WERI-Rb-1 (cell line): ENCODE measurements around the gene RARRES1.

Experiments used
- DNase-seq: peaks from one replicate; pipeline ENCODE4 v3.0.0-alpha.2; 2020
- H3K27ac ChIP-seq: fragments of 250-450 bp; sonication (Bioruptor Pico); 2 replicates; pipeline ENCODE4 v1.5.1; 2020; ENCODE audit warnings: mild to moderate bottlenecking, moderate library complexity
- H3K27me3 ChIP-seq: fragments of 250-450 bp; sonication (Bioruptor Pico); 2 replicates; pipeline ENCODE4 v1.5.1; 2021; ENCODE audit warnings: mild to moderate bottlenecking, low read depth, moderate library complexity; ENCODE audit not compliant: insufficient read depth, severe bottlenecking
- H3K36me3 ChIP-seq: fragments of 250-450 bp; sonication (Bioruptor Pico); 2 replicates; pipeline ENCODE4 v1.5.1; 2020; ENCODE audit warnings: mild to moderate bottlenecking, moderate library complexity
- H3K4me3 ChIP-seq: 2 replicates; pipeline ENCODE4 v1.5.1; 2011; ENCODE audit warnings: low read depth, mild to moderate bottlenecking, control low read depth, low read length
- H3K9me3 ChIP-seq: fragments of 250-450 bp; sonication (Bioruptor Pico); 2 replicates; pipeline ENCODE4 v1.5.1; 2021; ENCODE audit warnings: mild to moderate bottlenecking, moderate library complexity; ENCODE audit not compliant: severe bottlenecking
- TF ChIP-seq, protein P1 (sequence below): IDR thresholded peaks from 2 replicates; pipeline ENCODE4 v1.5.1; 2011; ENCODE audit warnings: low read depth, mild to moderate bottlenecking, control low read depth, inconsistent platforms, low read length

The RARRES1 gene

DNA sequence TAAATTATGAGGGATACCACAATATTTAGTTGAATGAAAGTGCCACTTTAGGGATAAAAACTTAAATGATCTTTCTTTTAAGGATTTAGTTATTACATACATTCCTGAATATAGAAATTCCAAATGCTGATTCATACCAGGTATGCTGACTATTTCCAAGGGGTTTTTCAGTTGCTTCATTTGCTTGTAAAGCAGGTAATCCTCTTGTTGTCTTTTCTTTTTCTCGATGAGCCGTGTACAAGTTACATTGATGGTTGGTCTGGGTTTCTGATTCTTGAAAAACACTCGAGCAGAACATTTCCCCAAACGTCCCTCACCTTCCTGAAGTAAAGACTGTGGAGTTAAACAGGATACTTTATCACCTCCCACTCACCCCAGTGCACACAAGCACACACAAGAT lies 21.7 kb downstream of the RARRES1 start:
- TF ChIP-seq, protein P1, sequence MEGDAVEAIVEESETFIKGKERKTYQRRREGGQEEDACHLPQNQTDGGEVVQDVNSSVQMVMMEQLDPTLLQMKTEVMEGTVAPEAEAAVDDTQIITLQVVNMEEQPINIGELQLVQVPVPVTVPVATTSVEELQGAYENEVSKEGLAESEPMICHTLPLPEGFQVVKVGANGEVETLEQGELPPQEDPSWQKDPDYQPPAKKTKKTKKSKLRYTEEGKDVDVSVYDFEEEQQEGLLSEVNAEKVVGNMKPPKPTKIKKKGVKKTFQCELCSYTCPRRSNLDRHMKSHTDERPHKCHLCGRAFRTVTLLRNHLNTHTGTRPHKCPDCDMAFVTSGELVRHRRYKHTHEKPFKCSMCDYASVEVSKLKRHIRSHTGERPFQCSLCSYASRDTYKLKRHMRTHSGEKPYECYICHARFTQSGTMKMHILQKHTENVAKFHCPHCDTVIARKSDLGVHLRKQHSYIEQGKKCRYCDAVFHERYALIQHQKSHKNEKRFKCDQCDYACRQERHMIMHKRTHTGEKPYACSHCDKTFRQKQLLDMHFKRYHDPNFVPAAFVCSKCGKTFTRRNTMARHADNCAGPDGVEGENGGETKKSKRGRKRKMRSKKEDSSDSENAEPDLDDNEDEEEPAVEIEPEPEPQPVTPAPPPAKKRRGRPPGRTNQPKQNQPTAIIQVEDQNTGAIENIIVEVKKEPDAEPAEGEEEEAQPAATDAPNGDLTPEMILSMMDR, result no peak
- H3K27me3 ChIP-seq, result no peaks in the 10 kb centered on the region
- H3K36me3 ChIP-seq, result no peaks in the 10 kb centered on the region; the same call in 1 of the 2 replicates
- no peaks in the 10 kb centered on the region for H3K9me3 ChIP-seq
- DNase-seq, result no peak
- no peak overlapping the region for H3K4me3 ChIP-seq
- no peak overlapping the region for H3K27ac ChIP-seq

DNA sequence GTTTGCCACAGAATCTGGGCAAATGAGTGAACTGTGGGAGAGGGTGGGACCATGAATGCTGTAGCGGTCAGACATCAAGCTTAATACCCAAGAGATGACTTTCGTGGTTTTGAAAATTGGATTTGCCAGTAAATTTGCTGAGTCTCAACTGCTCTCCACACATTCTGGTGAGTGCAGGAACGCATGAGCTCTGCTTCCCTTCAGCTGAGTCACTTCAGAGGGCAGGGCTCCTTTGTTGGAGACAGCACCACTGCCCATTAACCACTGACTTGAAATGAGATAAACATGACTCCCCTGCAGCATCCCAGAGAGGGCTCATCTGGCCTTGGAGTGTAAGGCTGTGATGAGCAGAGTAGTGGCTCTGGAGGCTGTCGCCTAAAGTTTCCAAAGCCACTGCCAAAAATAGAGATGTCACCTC lies 22.6 kb downstream of the RARRES1 start:
- DNase-seq, result no peak
- H3K27ac ChIP-seq, result no peak overlapping the region
- H3K4me3 ChIP-seq, result no peak overlapping the region
- TF ChIP-seq, protein P1, result no peak
- no peaks in the 10 kb centered on the region for H3K9me3 ChIP-seq
- H3K27me3 ChIP-seq, result no peaks in the 10 kb centered on the region
- H3K36me3 ChIP-seq, result no peaks in the 10 kb centered on the region; the same call in 1 of the 2 replicates

DNA sequence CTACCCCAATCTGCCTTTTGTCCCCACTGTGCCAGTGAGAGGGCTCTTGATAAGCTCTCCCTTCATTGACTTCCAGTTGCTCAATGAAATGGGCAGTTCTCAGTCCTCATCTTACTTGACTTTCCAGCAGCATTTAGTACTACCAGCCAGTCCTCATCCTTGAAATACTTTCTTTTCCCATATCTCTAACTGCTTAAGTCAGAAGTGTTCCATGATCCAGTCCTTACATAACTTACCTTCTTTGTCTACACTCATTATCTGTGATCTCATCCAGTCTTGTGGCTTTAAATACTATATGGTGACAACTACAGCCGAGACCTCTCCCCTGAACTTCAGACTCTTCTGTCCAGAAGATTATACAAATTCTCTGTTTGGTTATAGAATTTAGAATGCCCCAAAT lies 28.7 kb downstream of the RARRES1 start:
- TF ChIP-seq, protein P1, result no peak
- Histone ChIP-seq H3K36me3 (no peaks in the 10 kb centered on the region), H3K27ac (no peak overlapping the region), H3K4me3 (no peak overlapping the region), H3K27me3 (no peaks in the 10 kb centered on the region), H3K9me3 (no peaks in the 10 kb centered on the region)
- no peak for DNase-seq

DNA sequence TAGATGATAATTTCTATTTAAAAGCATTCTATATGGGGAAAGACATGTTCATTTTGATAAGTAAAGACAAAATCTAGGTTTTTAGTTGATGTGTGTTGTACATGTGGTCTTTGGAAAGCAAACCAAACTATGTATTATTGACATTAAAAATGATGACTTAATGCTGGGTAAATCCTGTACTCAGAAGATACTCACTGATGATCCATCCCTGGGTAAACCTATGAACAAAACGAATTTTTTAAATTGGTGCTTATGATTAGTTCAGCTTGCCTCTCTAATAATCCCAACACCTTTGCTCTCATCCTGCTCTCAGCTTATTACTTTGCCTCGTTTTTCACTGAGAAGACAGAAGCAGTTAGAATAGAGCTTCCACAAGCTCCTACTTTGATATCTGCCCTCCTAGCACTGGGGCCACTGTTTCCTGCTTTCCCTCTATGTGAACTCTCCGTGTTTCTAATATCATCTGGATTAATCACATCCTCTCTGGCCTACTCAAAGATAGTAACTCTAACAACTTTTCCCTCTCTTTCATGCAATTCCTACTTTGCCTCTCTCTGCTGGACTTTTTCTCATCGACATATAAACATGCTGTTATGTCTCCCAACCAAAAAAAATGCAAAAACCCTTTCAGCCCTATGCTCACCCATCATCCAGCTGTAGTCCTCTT lies 29.3 kb downstream of the RARRES1 start:
- no peak overlapping the region for H3K27ac ChIP-seq
- H3K9me3 ChIP-seq, result no peaks in the 10 kb centered on the region
- no peak overlapping the region for H3K4me3 ChIP-seq
- DNase-seq, result no peak
- TF ChIP-seq, protein P1, result no peak
- H3K27me3 ChIP-seq, result no peaks in the 10 kb centered on the region
- no peaks in the 10 kb centered on the region for H3K36me3 ChIP-seq

DNA sequence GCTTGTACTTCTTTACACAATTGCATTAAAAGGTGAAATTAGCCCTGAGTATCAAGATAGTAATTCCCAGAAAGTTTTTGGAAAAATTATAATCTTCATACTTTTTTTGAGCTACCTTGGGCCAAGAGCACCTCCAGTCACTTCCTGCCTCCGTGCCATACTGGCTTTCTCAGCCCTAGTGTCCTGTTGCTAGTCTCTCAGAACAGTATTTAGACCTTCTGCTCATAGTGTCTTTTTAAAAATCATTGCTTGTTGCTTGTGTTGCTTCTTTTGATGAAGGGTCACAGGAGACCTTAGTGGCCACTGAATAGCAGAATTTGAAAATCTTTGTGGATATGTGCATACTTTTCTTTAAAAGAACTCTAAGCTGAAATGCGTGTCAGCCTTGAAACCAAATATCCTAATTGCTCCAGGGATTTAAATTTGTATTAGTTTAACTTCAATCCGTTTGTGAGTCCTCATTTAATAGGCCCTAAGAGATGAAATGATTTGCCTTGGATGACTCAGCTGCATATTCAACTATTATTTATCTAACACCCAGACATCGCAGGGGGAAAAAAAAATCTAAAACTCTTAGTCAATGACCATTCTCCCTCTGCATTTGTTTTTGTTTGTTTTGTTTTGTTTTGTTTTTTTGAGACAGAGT lies 30.7 kb downstream of the RARRES1 start:
- TF ChIP-seq, protein P1, result no peak
- Histone ChIP-seq H3K27me3 (no peaks in the 10 kb centered on the region), H3K9me3 (no peaks in the 10 kb centered on the region), H3K36me3 (no peaks in the 10 kb centered on the region), H3K4me3 (no peak overlapping the region), H3K27ac (no peak overlapping the region)
- no peak for DNase-seq
